HepG2 (cell line): ENCODE results near the gene LRRC4. TPM values are rescaled to one million over a fixed set of nuclear protein-coding genes. Genes with fewer than 3 reads are reported as not detected.

ENCODE experiments used
- ATAC-seq: fragments of 200-7000 bp; cut with Tn5 transposase; 3 replicates; pipeline ENCODE4 v1.9.1; 2020; ENCODE audit warnings: mild to moderate bottlenecking, moderate library complexity
- BruUV-seq: library from RNA; stranded (reverse); fragments of 400-500 nt; replicated peaks from 2 replicates; lab custom pipeline; 2021; lab: Mats Ljungman, UMichigan
- CTCF ChIA-PET: fragments of 300-600 bp; formaldehyde crosslinking; extraction: SDS; loops from one replicate; lab custom pipeline; 2021; ENCODE audit warnings: low total read pairs, inconsistent platforms, low intra/inter-chr PET ratio; lab: Yijun Ruan, JAX
- POLR2A ChIA-PET: fragments of 350-600 bp; sonication (Branson Sonifier 250); formaldehyde crosslinking; loops from one replicate; lab custom pipeline; 2020; ENCODE audit warnings: antibody characterized with exemption, inconsistent platforms; lab: Yijun Ruan, JAX
- DNase-seq: peaks from one replicate; pipeline ENCODE4 v3.0.0-alpha.2; 2015; ENCODE audit warnings: low spot score
- FAIRE-seq: peaks from 3 replicates; lab custom pipeline; 2011; peaks lifted over from hg19 to GRCh38; lab: Jason Lieb, UNC
- H2AFZ ChIP-seq: one replicate; pipeline ENCODE4 v1.6.1; 2011; ENCODE audit warnings: low read length, inconsistent platforms
- H3K27ac ChIP-seq: fragments of 300-600 bp; 3 replicates; pipeline ENCODE4 v1.8.0; 2011; ENCODE audit warnings: mixed run types, mild to moderate bottlenecking, mixed read lengths, low read length, inconsistent platforms; ENCODE audit not compliant: insufficient read depth; ENCODE audit errors: extremely low read length
- H3K27me3 ChIP-seq, 2 experiments: fragments of 200-600 bp in 1 of 2; 2 replicates in 1 of 2; 3 replicates in 1 of 2; pipeline versions ENCODE4 v1.6.0 to v1.8.0; 2011; ENCODE audit warnings: low read length in 2 of 2, mild to moderate bottlenecking in 2 of 2, moderate library complexity in 2 of 2, inconsistent platforms in 1 of 2; ENCODE audit not compliant: insufficient read depth in 2 of 2, control insufficient read depth in 1 of 2
- H3K36me3 ChIP-seq, 2 experiments: fragments of 200-600 bp in 1 of 2; replicated peaks in 1 of 2; 2 replicates in 1 of 2; 3 replicates in 1 of 2; pipeline versions ENCODE4 v1.5.1 to v1.8.0; 2011; ENCODE audit warnings: low read length in 2 of 2, inconsistent platforms in 1 of 2; ENCODE audit not compliant: insufficient read depth in 2 of 2, control insufficient read depth in 1 of 2
- H3K4me1 ChIP-seq: 2 replicates; pipeline ENCODE4 v1.5.1; 2012; ENCODE audit warnings: low read length, inconsistent platforms; ENCODE audit not compliant: insufficient read depth
- H3K4me2 ChIP-seq: 2 replicates; pipeline ENCODE4 v1.6.0; 2011; ENCODE audit warnings: low read depth, low read length, inconsistent platforms
- H3K4me3 ChIP-seq, 3 experiments: fragments of 200-600 bp in 1 of 3; sonication (generic), shearing (Covaris generic) in 1 of 3; replicated peaks in 1 of 3; 2 replicates each; pipeline ENCODE4 v1.5.1; 2011 to 2016; ENCODE audit warnings: low read length in 3 of 3, inconsistent platforms in 2 of 3, low read depth in 2 of 3, mild to moderate bottlenecking in 2 of 3, control low read depth in 1 of 3, mixed read lengths in 1 of 3; ENCODE audit not compliant: insufficient read depth in 1 of 3
- H3K79me2 ChIP-seq: one replicate; pipeline ENCODE4 v1.6.1; 2011; ENCODE audit warnings: low read length, inconsistent platforms; ENCODE audit not compliant: insufficient read depth
- H3K9ac ChIP-seq: 2 replicates; pipeline ENCODE4 v1.6.0; 2011; ENCODE audit warnings: mild to moderate bottlenecking, low read depth, low read length, inconsistent platforms; ENCODE audit not compliant: insufficient read depth
- H3K9me3 ChIP-seq: 2 replicates; pipeline ENCODE4 v1.5.1; 2012; ENCODE audit warnings: mild to moderate bottlenecking, low read length
- H4K20me1 ChIP-seq: 2 replicates; pipeline ENCODE4 v1.6.0; 2011; ENCODE audit warnings: inconsistent platforms, mild to moderate bottlenecking, low read length, moderate library complexity; ENCODE audit not compliant: insufficient read depth
- BORCS8-MEF2B ChIP-seq: sonication (generic); formaldehyde crosslinking; IDR thresholded peaks from 2 replicates; pipeline ENCODE4 v1.8.0; 2022; ENCODE audit warnings: mild to moderate bottlenecking, missing genetic modification reagents
- HOXA3 ChIP-seq: sonication (generic); formaldehyde crosslinking; IDR thresholded peaks from 2 replicates; pipeline ENCODE4 v1.5.0; 2020; ENCODE audit warnings: missing genetic modification reagents
- MTF2 ChIP-seq: sonication (generic); formaldehyde crosslinking; IDR thresholded peaks from 2 replicates; pipeline ENCODE4 v1.5.0; 2020; ENCODE audit warnings: missing genetic modification reagents, borderline replicate concordance
- XBP1 ChIP-seq: sonication (generic); formaldehyde crosslinking; IDR thresholded peaks from 2 replicates; pipeline ENCODE4 v1.5.0; 2020; ENCODE audit warnings: missing genetic modification reagents
- ZNF335 ChIP-seq: sonication (generic); formaldehyde crosslinking; IDR thresholded peaks from 2 replicates; pipeline ENCODE4 v1.4.0; 2020; ENCODE audit warnings: missing genetic modification reagents
- ZNF562 ChIP-seq: sonication (generic); formaldehyde crosslinking; IDR thresholded peaks from 2 replicates; pipeline ENCODE4 v1.8.0; 2022; ENCODE audit warnings: missing genetic modification reagents, borderline replicate concordance
- ZNF678 ChIP-seq: sonication (generic); formaldehyde crosslinking; IDR thresholded peaks from 2 replicates; pipeline ENCODE4 v1.4.0; 2020; ENCODE audit warnings: mild to moderate bottlenecking, missing genetic modification reagents
- ZNF75D ChIP-seq: sonication (generic); formaldehyde crosslinking; IDR thresholded peaks from 2 replicates; pipeline ENCODE4 v1.8.1; 2023; ENCODE audit warnings: missing genetic modification reagents, mild to moderate bottlenecking, borderline replicate concordance
- WGBS: methylation state at CpG from one replicate; pipeline ENCODE4 v1.1.6; 2017; ENCODE audit warnings: low lambda C conversion rate; 5-methylcytosine and 5-hydroxymethylcytosine counted together
- in situ Hi-C: cut with HindIII; loops from 2 replicates; pipeline ENCODE4 v1.10.0; 2017; ENCODE audit warnings: low pct_unique_long_range_greater_than_20kb; ENCODE audit not compliant: extremely low pct_ligation_motif_present
- intact Hi-C: fragments of 100-400 bp; cut with micrococcal nuclease; formaldehyde crosslinking; loops from one replicate; pipeline ENCODE4 v1.10.0; 2022; ENCODE audit not compliant: unreplicated experiment
- polyA plus RNA-seq, 8 experiments: library from polyadenylated mRNA; depleted of rRNA in 3 of 8; stranded (reverse) in 7 of 8; unstranded in 1 of 8; fragments of >200 nt; fragmentation: Illumina TruSeq in 4 of 8; extraction: Trizol in 4 of 8; gene quantifications; 2 replicates each; pipeline versions ENCODE4 v1.2.1 to v1.2.3, GENCODE V29; 2011 to 2016; ENCODE audit warnings: low read depth in 4 of 8, missing spikeins in 1 of 8, mixed read lengths in 1 of 8; ENCODE audit not compliant: insufficient read depth in 1 of 8
- total RNA-seq, 5 experiments: library from RNA; depleted of rRNA; stranded (reverse); fragments of >200 nt; fragmentation: Illumina TruSeq; extraction: Trizol; gene quantifications; 2 replicates each; pipeline ENCODE4 v1.2.3, GENCODE V29; 2016; ENCODE audit warnings: low read depth in 1 of 5
- TF ChIP-seq, protein P1 (sequence below): sonication (generic); formaldehyde crosslinking; IDR thresholded peaks from 2 replicates; pipeline ENCODE4 v1.5.0; 2020; ENCODE audit warnings: missing genetic modification reagents

The LRRC4 gene
- total and polyA plus RNA-seq, 2 of the 13 experiments (the other 11 are each of a cell fraction or from before 2014, with no cell fraction given), result not detected

DNA sequence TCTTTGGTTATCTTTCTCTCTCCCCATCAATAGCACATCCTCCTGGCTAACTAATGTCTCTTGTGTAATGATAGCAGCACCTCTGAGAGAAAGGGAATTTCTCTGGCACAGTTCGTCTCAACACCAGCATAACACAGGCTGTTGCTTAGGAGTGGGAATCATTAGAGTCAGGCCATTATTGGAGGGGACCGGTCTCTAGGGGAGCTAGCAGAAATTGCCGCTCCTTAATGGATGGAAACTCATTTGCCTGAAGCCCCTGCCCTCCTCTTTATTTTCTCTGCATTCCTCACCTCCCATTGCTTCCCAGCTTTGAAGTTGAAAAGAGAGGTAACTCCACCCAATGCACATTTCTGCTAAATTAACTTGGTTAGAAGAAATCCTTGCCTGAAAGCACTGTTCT is 11.9 kb downstream of the LRRC4 start (continued):
- TF ChIP-seq ZNF678 (CRISPR knock-in tag), result no peak

DNA sequence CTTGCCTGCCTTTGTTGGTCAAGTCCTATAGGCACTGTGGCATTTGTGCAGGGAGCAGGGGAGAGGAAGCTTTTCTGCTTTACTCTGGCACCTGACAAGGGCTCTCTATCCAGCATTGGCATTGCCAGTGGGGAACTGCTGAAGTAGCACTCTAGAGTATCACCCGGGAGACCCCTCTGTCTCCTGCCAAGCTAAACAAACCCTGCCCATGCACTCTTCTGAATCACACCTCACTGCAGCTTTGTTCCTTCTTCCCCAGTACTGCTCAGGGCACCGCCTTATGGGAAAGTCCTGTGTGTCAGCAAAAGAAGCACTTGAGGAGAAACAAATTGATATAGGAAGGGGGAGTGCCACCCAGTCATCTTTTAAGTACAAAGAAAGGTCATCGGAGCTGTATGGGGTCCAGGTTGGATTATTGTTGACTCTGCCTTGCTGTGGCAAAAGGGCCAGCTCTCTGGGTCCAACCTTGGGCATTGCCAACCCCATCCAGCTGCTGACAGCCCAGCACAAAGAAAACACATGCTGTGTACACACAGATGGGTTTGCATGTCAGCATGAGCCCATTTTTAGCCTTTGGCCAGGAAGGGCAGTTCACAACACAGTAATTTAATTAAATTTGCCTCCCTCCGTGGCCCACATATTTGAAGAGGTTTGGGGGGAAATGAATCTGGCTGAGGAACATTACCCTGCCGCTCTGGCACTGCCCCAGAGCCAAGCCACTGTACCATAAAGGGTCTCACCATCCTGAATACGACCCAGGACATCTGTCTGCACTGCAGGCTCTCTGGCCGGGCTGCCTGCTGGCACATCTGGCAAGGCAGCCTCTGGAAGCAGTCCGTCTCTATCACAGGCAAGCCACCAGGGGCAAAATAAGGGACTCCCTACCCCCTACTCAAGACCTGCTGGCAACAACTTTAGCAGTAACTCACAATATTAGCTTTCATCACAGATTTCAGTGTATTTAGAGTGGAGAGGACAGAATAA is 13.1 kb downstream of the LRRC4 start:
- in situ Hi-C loops, result no loop called here
- CTCF ChIA-PET, result no interaction called here

DNA sequence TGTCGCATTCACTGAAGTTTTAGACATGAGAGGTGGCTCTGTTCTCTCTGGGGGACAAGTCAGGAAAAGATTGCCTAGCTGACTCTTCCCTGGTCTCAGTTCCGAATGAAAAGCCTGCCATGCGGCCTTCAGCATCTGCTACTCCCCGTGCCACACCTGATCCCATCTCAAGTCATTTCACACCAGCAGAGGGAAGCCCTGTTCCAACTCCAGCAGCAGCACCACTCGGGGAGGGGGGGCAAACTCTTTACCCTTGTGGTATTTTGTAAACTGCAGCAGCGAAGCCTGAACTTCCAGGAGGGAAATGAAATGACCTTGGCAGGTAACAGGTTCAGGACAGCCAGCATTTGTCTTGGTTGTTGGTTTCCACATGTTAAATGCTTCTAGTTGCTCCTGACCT is 13.8 kb downstream of the LRRC4 start:
- Histone ChIP-seq H3K36me3 (peaks cover 18 to 57% of the 10 kb centered on the region in 2 experiments; a peak in 4 of 5 replicates), H3K4me2 (no peak overlapping the region), H2AFZ (no peak overlapping the region), H3K9me3 (no peaks in the 10 kb centered on the region), H3K27me3 (no peaks in the 10 kb centered on the region), H4K20me1 (no peaks in the 10 kb centered on the region), H3K4me3 (no peak overlapping the region), H3K9ac (no peak overlapping the region), H3K4me1 (no peaks in the 10 kb centered on the region), H3K79me2 (no peaks in the 10 kb centered on the region), H3K27ac (no peak overlapping the region)
- ATAC-seq, result no peak
- intact Hi-C loops, result no loop called here
- no peak for FAIRE-seq
- ChIA-PET POLR2A (no interaction called here), CTCF (no interaction called here)
- in situ Hi-C loops, result no loop called here
- 96% methylated on average over 6 of the region's 6 CpGs for WGBS
- BruUV-seq, result no TSS peak
- DNase-seq, result no peak
- TF ChIP-seq ZNF562 (CRISPR knock-in tag), result no peak
- no peak for TF ChIP-seq MTF2 (CRISPR knock-in tag)
- TF ChIP-seq XBP1 (CRISPR knock-in tag), result no peak
- TF ChIP-seq, protein P1, sequence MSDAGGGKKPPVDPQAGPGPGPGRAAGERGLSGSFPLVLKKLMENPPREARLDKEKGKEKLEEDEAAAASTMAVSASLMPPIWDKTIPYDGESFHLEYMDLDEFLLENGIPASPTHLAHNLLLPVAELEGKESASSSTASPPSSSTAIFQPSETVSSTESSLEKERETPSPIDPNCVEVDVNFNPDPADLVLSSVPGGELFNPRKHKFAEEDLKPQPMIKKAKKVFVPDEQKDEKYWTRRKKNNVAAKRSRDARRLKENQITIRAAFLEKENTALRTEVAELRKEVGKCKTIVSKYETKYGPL (CRISPR knock-in tag), result no peak
- no peak for TF ChIP-seq BORCS8-MEF2B (CRISPR knock-in tag)
- no peak for TF ChIP-seq HOXA3 (CRISPR knock-in tag)
- no peak for TF ChIP-seq ZNF335 (CRISPR knock-in tag)

More for the DNA sequence above, 13.1 kb downstream of the LRRC4 start:
- H3K4me3 ChIP-seq, result no peak overlapping the region
- H3K79me2 ChIP-seq, result no peaks in the 10 kb centered on the region
- H3K36me3 ChIP-seq, result peaks cover 16 to 53% of the 10 kb centered on the region in 2 experiments; a peak in 4 of 5 replicates
- 96% methylated on average over 8 of the region's 8 CpGs for WGBS
- TF ChIP-seq ZNF75D (CRISPR knock-in tag), result no peak
- ATAC-seq (no peak), FAIRE-seq (no peak), DNase-seq (no peak)
- intact Hi-C loops, result no loop called here
- H3K4me1 ChIP-seq, result no peaks in the 10 kb centered on the region
- H3K9ac ChIP-seq, result no peak overlapping the region
- no TSS peak for BruUV-seq
- no peak overlapping the region for H3K27ac ChIP-seq
- H3K27me3 ChIP-seq, result no peaks in the 10 kb centered on the region
- no peaks in the 10 kb centered on the region for H4K20me1 ChIP-seq
- POLR2A ChIA-PET, result no interaction called here
- H3K9me3 ChIP-seq, result no peaks in the 10 kb centered on the region
- H2AFZ ChIP-seq, result no peak overlapping the region
- H3K4me2 ChIP-seq, result no peak overlapping the region
